Measurements from ENCODE around the gene NIPAL1. TPM values are rescaled to one million over a fixed set of nuclear protein-coding genes. Genes with fewer than 3 reads are reported as not detected.

NIPAL1 gene
- total and polyA plus RNA-seq, 4 donors: 0.53 to 4.9 (median 1.4) TPM

DNA sequence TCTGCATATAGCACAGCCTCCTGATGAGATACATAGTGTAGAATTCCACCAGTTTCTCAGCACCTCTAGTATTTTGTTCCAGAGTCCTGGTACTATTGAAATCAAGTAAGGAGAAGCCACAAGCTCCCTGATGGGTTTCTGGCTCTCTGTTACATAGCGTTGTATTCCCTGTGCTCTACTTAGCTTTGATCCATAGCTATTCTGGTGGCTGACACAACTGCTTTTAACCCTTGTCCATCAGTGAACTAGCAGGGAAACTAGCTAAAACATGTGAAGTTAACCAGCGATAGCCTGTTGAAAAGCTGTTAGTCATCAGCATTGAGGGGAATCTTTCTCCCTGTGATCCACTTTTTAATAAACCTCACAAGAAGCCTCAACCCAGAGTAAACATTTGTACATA lies 26.9 kb downstream of the NIPAL1 start:
- 84 to 96% methylated on average over 2 of the region's 2 CpGs for WGBS, 2 donors
- DNase-seq (no peak), ATAC-seq (ENCODE audit: insufficient read depth, low FRiP score) (no peak)
- Histone ChIP-seq H3K4me1 (ENCODE audit: control insufficient read depth in 5 of 5, insufficient read depth in 5 of 5, low read length in 5 of 5) (peaks cover 0 to 9% (median 0%) of the 10 kb centered on the region in 5 donors), H3K4me3 (no peak overlapping the region), H3K9me3 (ENCODE audit: control insufficient read depth in 4 of 4, insufficient read depth in 3 of 4, low read length in 3 of 4) (no peaks in the 10 kb centered on the region), H3K27me3 (ENCODE audit: control insufficient read depth in 3 of 3, insufficient read depth in 3 of 3, low read length in 2 of 3) (peaks cover 0 to 3% (median 0%) of the 10 kb centered on the region in 3 donors), H3K36me3 (ENCODE audit: control insufficient read depth in 4 of 4, insufficient read depth in 4 of 4, low read length in 4 of 4) (no peaks in the 10 kb centered on the region), H3K9ac (ENCODE audit: insufficient read depth in 1 of 2, low read length in 2 of 2) (no peak overlapping the region), H3K27ac (ENCODE audit: low read depth in 1 of 2, low read length in 1 of 2) (no peak overlapping the region)
- TF ChIP-seq, protein P1, sequence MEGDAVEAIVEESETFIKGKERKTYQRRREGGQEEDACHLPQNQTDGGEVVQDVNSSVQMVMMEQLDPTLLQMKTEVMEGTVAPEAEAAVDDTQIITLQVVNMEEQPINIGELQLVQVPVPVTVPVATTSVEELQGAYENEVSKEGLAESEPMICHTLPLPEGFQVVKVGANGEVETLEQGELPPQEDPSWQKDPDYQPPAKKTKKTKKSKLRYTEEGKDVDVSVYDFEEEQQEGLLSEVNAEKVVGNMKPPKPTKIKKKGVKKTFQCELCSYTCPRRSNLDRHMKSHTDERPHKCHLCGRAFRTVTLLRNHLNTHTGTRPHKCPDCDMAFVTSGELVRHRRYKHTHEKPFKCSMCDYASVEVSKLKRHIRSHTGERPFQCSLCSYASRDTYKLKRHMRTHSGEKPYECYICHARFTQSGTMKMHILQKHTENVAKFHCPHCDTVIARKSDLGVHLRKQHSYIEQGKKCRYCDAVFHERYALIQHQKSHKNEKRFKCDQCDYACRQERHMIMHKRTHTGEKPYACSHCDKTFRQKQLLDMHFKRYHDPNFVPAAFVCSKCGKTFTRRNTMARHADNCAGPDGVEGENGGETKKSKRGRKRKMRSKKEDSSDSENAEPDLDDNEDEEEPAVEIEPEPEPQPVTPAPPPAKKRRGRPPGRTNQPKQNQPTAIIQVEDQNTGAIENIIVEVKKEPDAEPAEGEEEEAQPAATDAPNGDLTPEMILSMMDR (IDR thresholded peaks at IDR 0.05; ENCODE audit: control extremely low read depth, extremely low read depth): no peak

DNA sequence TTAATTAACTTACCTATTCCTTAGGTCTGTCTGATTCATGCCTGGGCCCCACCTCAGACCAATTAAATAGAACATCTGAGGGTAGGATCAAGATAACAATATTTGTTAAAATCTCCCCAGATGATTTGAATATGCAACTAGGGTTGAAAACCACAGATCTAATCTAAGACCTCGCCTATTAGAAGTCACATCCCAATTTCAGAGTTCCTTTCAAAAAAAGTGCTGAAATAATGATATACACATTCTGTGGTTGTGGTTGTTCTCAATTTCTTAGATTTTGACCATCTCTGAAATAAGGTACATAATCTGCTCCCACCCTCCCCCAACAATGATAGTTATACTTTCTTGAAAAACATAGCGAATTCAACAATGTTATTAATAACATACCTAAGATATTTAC lies 27.7 kb downstream of the NIPAL1 start:
- Histone ChIP-seq H3K9me3 (ENCODE audit: control insufficient read depth in 4 of 4, insufficient read depth in 3 of 4, low read length in 3 of 4) (no peaks in the 10 kb centered on the region), H3K9ac (ENCODE audit: insufficient read depth in 1 of 2, low read length in 2 of 2) (no peak overlapping the region), H3K4me1 (ENCODE audit: control insufficient read depth in 5 of 5, insufficient read depth in 5 of 5, low read length in 5 of 5) (peaks cover 0 to 9% (median 0%) of the 10 kb centered on the region in 5 donors), H3K36me3 (ENCODE audit: control insufficient read depth in 4 of 4, insufficient read depth in 4 of 4, low read length in 4 of 4) (no peaks in the 10 kb centered on the region), H3K27ac (ENCODE audit: low read depth in 1 of 2, low read length in 1 of 2) (no peak overlapping the region), H3K4me3 (no peak overlapping the region), H3K27me3 (ENCODE audit: control insufficient read depth in 3 of 3, insufficient read depth in 3 of 3, low read length in 2 of 3) (peaks cover 0 to 3% (median 0%) of the 10 kb centered on the region in 3 donors)
- DNase-seq (no peak), ATAC-seq (ENCODE audit: insufficient read depth, low FRiP score) (no peak)
- WGBS, 2 donors: 73 to 85% methylated on average over 2 of the region's 2 CpGs
- TF ChIP-seq, protein P1 (IDR thresholded peaks at IDR 0.05; ENCODE audit: control extremely low read depth, extremely low read depth): no peak

DNA sequence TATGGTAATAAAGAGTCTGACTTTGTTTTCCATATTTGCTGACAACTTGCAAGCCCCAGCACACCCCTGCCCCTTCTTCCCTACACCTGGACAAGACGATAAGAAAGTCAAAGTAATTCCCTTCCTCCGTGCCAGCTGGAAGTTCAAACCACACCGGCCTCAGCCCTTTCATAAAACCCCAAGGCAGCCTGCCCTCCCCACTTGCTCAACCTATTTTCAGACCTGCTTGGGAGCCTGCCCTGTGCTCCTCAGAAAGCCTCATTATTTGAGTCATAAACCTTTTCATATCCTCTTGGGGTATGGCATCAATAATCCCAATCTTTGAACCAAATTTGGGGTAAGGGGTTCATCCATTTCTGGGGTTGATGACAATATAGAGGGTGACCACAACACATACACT lies 29.5 kb downstream of the NIPAL1 start:
- ATAC-seq (ENCODE audit: insufficient read depth, low FRiP score): no peak
- 46 to 54% methylated on average over 3 of the region's 3 CpGs for WGBS, 2 donors

More for the DNA sequence above, 29.5 kb downstream of the NIPAL1 start:
- no peak for DNase-seq
- no peaks in the 10 kb centered on the region for H3K9me3 ChIP-seq (ENCODE audit: control insufficient read depth in 4 of 4, insufficient read depth in 3 of 4, low read length in 3 of 4)
- H3K9ac ChIP-seq (ENCODE audit: insufficient read depth in 1 of 2, low read length in 2 of 2): no peak overlapping the region
- TF ChIP-seq, protein P1 (IDR thresholded peaks at IDR 0.05; ENCODE audit: control extremely low read depth, extremely low read depth): no peak
- H3K36me3 ChIP-seq (ENCODE audit: control insufficient read depth in 4 of 4, insufficient read depth in 4 of 4, low read length in 4 of 4): no peaks in the 10 kb centered on the region
- H3K4me1 ChIP-seq (ENCODE audit: control insufficient read depth in 5 of 5, insufficient read depth in 5 of 5, low read length in 5 of 5): peaks cover 0 to 9% (median 0%) of the 10 kb centered on the region in 5 donors
- H3K27me3 ChIP-seq (ENCODE audit: control insufficient read depth in 3 of 3, insufficient read depth in 3 of 3, low read length in 2 of 3): peaks cover 0 to 3% (median 0%) of the 10 kb centered on the region in 3 donors
- no peak overlapping the region for H3K4me3 ChIP-seq
- no peak overlapping the region for H3K27ac ChIP-seq (ENCODE audit: low read depth in 1 of 2, low read length in 1 of 2)

All from lung (tissue), 12 donors.